HepG2 (cell line): ENCODE data around the gene PFKL. TPM values are rescaled to one million over a fixed set of nuclear protein-coding genes. Genes with fewer than 3 reads are reported as not detected.

ENCODE experiments used
- ATAC-seq: fragments of 200-7000 bp; cut with Tn5 transposase; 3 replicates; pipeline ENCODE4 v1.9.1; 2020; ENCODE audit warnings: mild to moderate bottlenecking, moderate library complexity
- BruUV-seq: library from RNA; stranded (reverse); fragments of 400-500 nt; replicated peaks from 2 replicates; lab custom pipeline; 2021; lab: Mats Ljungman, UMichigan
- CTCF ChIA-PET: fragments of 300-600 bp; formaldehyde crosslinking; extraction: SDS; loops from one replicate; lab custom pipeline; 2021; ENCODE audit warnings: low total read pairs, inconsistent platforms, low intra/inter-chr PET ratio; lab: Yijun Ruan, JAX
- POLR2A ChIA-PET: fragments of 350-600 bp; sonication (Branson Sonifier 250); formaldehyde crosslinking; loops from one replicate; lab custom pipeline; 2020; ENCODE audit warnings: antibody characterized with exemption, inconsistent platforms; lab: Yijun Ruan, JAX
- DNase-seq: peaks from one replicate; pipeline ENCODE4 v3.0.0-alpha.2; 2015; ENCODE audit warnings: low spot score
- FAIRE-seq: peaks from 3 replicates; lab custom pipeline; 2011; peaks lifted over from hg19 to GRCh38; lab: Jason Lieb, UNC
- H2AFZ ChIP-seq: one replicate; pipeline ENCODE4 v1.6.1; 2011; ENCODE audit warnings: low read length, inconsistent platforms
- H3K27ac ChIP-seq: fragments of 300-600 bp; 3 replicates; pipeline ENCODE4 v1.8.0; 2011; ENCODE audit warnings: mixed run types, mild to moderate bottlenecking, mixed read lengths, low read length, inconsistent platforms; ENCODE audit not compliant: insufficient read depth; ENCODE audit errors: extremely low read length
- H3K27me3 ChIP-seq, 2 experiments: fragments of 200-600 bp in 1 of 2; 2 replicates in 1 of 2; 3 replicates in 1 of 2; pipeline versions ENCODE4 v1.6.0 to v1.8.0; 2011; ENCODE audit warnings: low read length in 2 of 2, mild to moderate bottlenecking in 2 of 2, moderate library complexity in 2 of 2, inconsistent platforms in 1 of 2; ENCODE audit not compliant: insufficient read depth in 2 of 2, control insufficient read depth in 1 of 2
- H3K36me3 ChIP-seq, 2 experiments: fragments of 200-600 bp in 1 of 2; replicated peaks in 1 of 2; 2 replicates in 1 of 2; 3 replicates in 1 of 2; pipeline versions ENCODE4 v1.5.1 to v1.8.0; 2011; ENCODE audit warnings: low read length in 2 of 2, inconsistent platforms in 1 of 2; ENCODE audit not compliant: insufficient read depth in 2 of 2, control insufficient read depth in 1 of 2
- H3K4me1 ChIP-seq: 2 replicates; pipeline ENCODE4 v1.5.1; 2012; ENCODE audit warnings: low read length, inconsistent platforms; ENCODE audit not compliant: insufficient read depth
- H3K4me2 ChIP-seq: 2 replicates; pipeline ENCODE4 v1.6.0; 2011; ENCODE audit warnings: low read depth, low read length, inconsistent platforms
- H3K4me3 ChIP-seq, 3 experiments: fragments of 200-600 bp in 1 of 3; sonication (generic), shearing (Covaris generic) in 1 of 3; replicated peaks in 1 of 3; 2 replicates each; pipeline ENCODE4 v1.5.1; 2011 to 2016; ENCODE audit warnings: low read length in 3 of 3, inconsistent platforms in 2 of 3, low read depth in 2 of 3, mild to moderate bottlenecking in 2 of 3, control low read depth in 1 of 3, mixed read lengths in 1 of 3; ENCODE audit not compliant: insufficient read depth in 1 of 3
- H3K79me2 ChIP-seq: one replicate; pipeline ENCODE4 v1.6.1; 2011; ENCODE audit warnings: low read length, inconsistent platforms; ENCODE audit not compliant: insufficient read depth
- H3K9ac ChIP-seq: 2 replicates; pipeline ENCODE4 v1.6.0; 2011; ENCODE audit warnings: mild to moderate bottlenecking, low read depth, low read length, inconsistent platforms; ENCODE audit not compliant: insufficient read depth
- H3K9me3 ChIP-seq: 2 replicates; pipeline ENCODE4 v1.5.1; 2012; ENCODE audit warnings: mild to moderate bottlenecking, low read length
- H4K20me1 ChIP-seq: 2 replicates; pipeline ENCODE4 v1.6.0; 2011; ENCODE audit warnings: inconsistent platforms, mild to moderate bottlenecking, low read length, moderate library complexity; ENCODE audit not compliant: insufficient read depth
- HNF1B ChIP-seq: sonication (generic); formaldehyde crosslinking; IDR thresholded peaks from 2 replicates; pipeline ENCODE4 v1.5.1; 2020; ENCODE audit warnings: mild to moderate bottlenecking, moderate library complexity, missing genetic modification reagents
- LCORL ChIP-seq, 2 experiments: fragments of 450-650 bp in 1 of 2; sonication (generic) in 1 of 2; formaldehyde crosslinking in 1 of 2; IDR thresholded peaks; 2 replicates each; pipeline versions ENCODE4 v1.5.0 to v1.6.1; 2017 to 2020; ENCODE audit warnings: antibody characterized with exemption in 1 of 2, missing genetic modification reagents in 1 of 2
- MED1 ChIP-seq: sonication (generic); formaldehyde crosslinking; IDR thresholded peaks from 2 replicates; pipeline ENCODE4 v1.4.0; 2020; ENCODE audit warnings: missing genetic modification reagents
- SRY ChIP-seq: sonication (generic); formaldehyde crosslinking; IDR thresholded peaks from 2 replicates; pipeline ENCODE4 v1.8.0; 2022; ENCODE audit warnings: mild to moderate bottlenecking, missing genetic modification reagents
- ZMYM3 ChIP-seq: sonication (generic); formaldehyde crosslinking; IDR thresholded peaks from 2 replicates; pipeline ENCODE4 v1.5.1; 2020; ENCODE audit warnings: mild to moderate bottlenecking, missing genetic modification reagents
- ZNF335 ChIP-seq: sonication (generic); formaldehyde crosslinking; IDR thresholded peaks from 2 replicates; pipeline ENCODE4 v1.4.0; 2020; ENCODE audit warnings: missing genetic modification reagents
- ZNF768 ChIP-seq: sonication (generic); formaldehyde crosslinking; IDR thresholded peaks from 2 replicates; pipeline ENCODE4 v1.4.0; 2020; ENCODE audit warnings: missing genetic modification reagents
- ZNF784 ChIP-seq: sonication (generic); formaldehyde crosslinking; IDR thresholded peaks from 2 replicates; pipeline ENCODE4 v1.5.1; 2020; ENCODE audit warnings: missing genetic modification reagents, mild to moderate bottlenecking, borderline replicate concordance
- WGBS: methylation state at CpG from one replicate; pipeline ENCODE4 v1.1.6; 2017; ENCODE audit warnings: low lambda C conversion rate; 5-methylcytosine and 5-hydroxymethylcytosine counted together
- in situ Hi-C: cut with HindIII; loops from 2 replicates; pipeline ENCODE4 v1.10.0; 2017; ENCODE audit warnings: low pct_unique_long_range_greater_than_20kb; ENCODE audit not compliant: extremely low pct_ligation_motif_present
- intact Hi-C: fragments of 100-400 bp; cut with micrococcal nuclease; formaldehyde crosslinking; loops from one replicate; pipeline ENCODE4 v1.10.0; 2022; ENCODE audit not compliant: unreplicated experiment
- polyA plus RNA-seq, 8 experiments: library from polyadenylated mRNA; depleted of rRNA in 3 of 8; stranded (reverse) in 7 of 8; unstranded in 1 of 8; fragments of >200 nt; fragmentation: Illumina TruSeq in 4 of 8; extraction: Trizol in 4 of 8; gene quantifications; 2 replicates each; pipeline versions ENCODE4 v1.2.1 to v1.2.3, GENCODE V29; 2011 to 2016; ENCODE audit warnings: low read depth in 4 of 8, missing spikeins in 1 of 8, mixed read lengths in 1 of 8; ENCODE audit not compliant: insufficient read depth in 1 of 8
- total RNA-seq, 5 experiments: library from RNA; depleted of rRNA; stranded (reverse); fragments of >200 nt; fragmentation: Illumina TruSeq; extraction: Trizol; gene quantifications; 2 replicates each; pipeline ENCODE4 v1.2.3, GENCODE V29; 2016; ENCODE audit warnings: low read depth in 1 of 5

Gene PFKL
- total and polyA plus RNA-seq, 2 of the 13 experiments (the other 11 are each of a cell fraction or from before 2014, with no cell fraction given): 92.8 to 106 TPM

- Histone ChIP-seq H3K9ac (no peak overlapping the region), H3K4me1 (no peaks in the 10 kb centered on the region), H3K9me3 (no peaks in the 10 kb centered on the region), H3K79me2 (no peaks in the 10 kb centered on the region), H3K27ac (no peak overlapping the region), H4K20me1 (0 out of 2 replicates have a peak, but pooled peaks cover 5% of the 10 kb centered on the region), H2AFZ (no peak overlapping the region), H3K36me3 (peaks cover 40 to 66% of the 10 kb centered on the region in 2 experiments; a peak in 4 of 5 replicates)
- intact Hi-C loops: no loop called here
- FAIRE-seq (no peak), DNase-seq (no peak), ATAC-seq (no peak)
- CTCF ChIA-PET: no interaction called here
- BruUV-seq: no TSS peak
- TF ChIP-seq SRY (no peak), ZNF768 (CRISPR knock-in tag) (0 out of 2 replicates have a peak, but pooled peaks have one; percentile 4)
- TF ChIP-seq, all 625 proteins: peak for 1
- no CpG with 5 or more reads among the region's 19 CpGs for WGBS
- POLR2A ChIA-PET: no interaction called here
- Histone ChIP-seq H3K4me3 (no peak overlapping the region), H3K27me3 (no peaks in the 10 kb centered on the region), H3K4me2 (no peak overlapping the region)
- in situ Hi-C loops: no loop called here
Observed at GRCh38 chr21:44312716-44313115, 12.9 kb downstream of the PFKL start.

- Histone ChIP-seq H3K4me2 (no peak overlapping the region), H3K4me1 (no peaks in the 10 kb centered on the region), H3K36me3 (peaks cover 40 to 65% of the 10 kb centered on the region in 2 experiments; a peak in 4 of 5 replicates), H3K4me3 (no peak overlapping the region), H3K79me2 (no peaks in the 10 kb centered on the region), H3K9me3 (no peaks in the 10 kb centered on the region), H2AFZ (no peak overlapping the region), H3K27me3 (no peaks in the 10 kb centered on the region), H3K9ac (no peak overlapping the region), H4K20me1 (0 out of 2 replicates have a peak, but pooled peaks cover 5% of the 10 kb centered on the region), H3K27ac (no peak overlapping the region)
- POLR2A ChIA-PET: no interaction called here
- FAIRE-seq (no peak), ATAC-seq (no peak), DNase-seq (no peak)
- no TSS peak for BruUV-seq
- TF ChIP-seq LCORL (IDR thresholded peaks at IDR 0.05): no peak
- no peak for TF ChIP-seq LCORL (CRISPR knock-in tag; IDR thresholded peaks at IDR 0.05)
- TF ChIP-seq ZNF335 (CRISPR knock-in tag): no peak
- TF ChIP-seq MED1 (CRISPR knock-in tag): no peak
- TF ChIP-seq ZMYM3 (CRISPR knock-in tag): no peak
- no peak for TF ChIP-seq ZNF784 (CRISPR knock-in tag)
- no peak for TF ChIP-seq HNF1B (CRISPR knock-in tag)
- CTCF ChIA-PET: no interaction called here
- intact Hi-C loops (no loop called here), in situ Hi-C loops (no loop called here)
- WGBS: 96% methylated on average over 12 of the region's 13 CpGs
Observed at GRCh38 chr21:44313451-44313850, 13.6 kb downstream of the PFKL start.
